ENCODE data around the gene LRP1B. TPM values are rescaled to one million over a fixed set of nuclear protein-coding genes. Genes with fewer than 3 reads are reported as not detected.

The LRP1B gene
- total RNA-seq, 1 donor from 2014 or later, result not detected

GRCh38 chr2:140489193-140489592 lies 1641.6 kb downstream of the LRP1B start:
- no peak for ATAC-seq (ENCODE audit: low read depth)
- H3K4me1 Mint-ChIP-seq, result no peaks in the 10 kb centered on the region
- intact Hi-C loops (cut with micrococcal nuclease), result no loop called here

GRCh38 chr2:140481136-140481535 lies 1649.7 kb downstream of the LRP1B start:
- no peak for TF ChIP-seq CTCF (IDR thresholded peaks at IDR 0.05)
- intact Hi-C loops (cut with micrococcal nuclease), result no loop called here
- DNase-seq (no peak), ATAC-seq (ENCODE audit: low read depth) (no peak)
- Mint-ChIP-seq H3K27ac (no peak overlapping the region), H3K4me3 (no peak overlapping the region), H3K4me1 (no peaks in the 10 kb centered on the region), H3K9me3 (no peaks in the 10 kb centered on the region), H3K36me3 (ENCODE audit: low read depth) (no peaks in the 10 kb centered on the region), H3K27me3 (no peaks in the 10 kb centered on the region)
- CTCF ChIA-PET, result no interaction called here
- POLR2A ChIA-PET, result no interaction called here

More at GRCh38 chr2:140489193-140489592, 1641.6 kb downstream of the LRP1B start:
- Mint-ChIP-seq H3K4me3 (no peak overlapping the region), H3K27ac (no peak overlapping the region), H3K9me3 (no peaks in the 10 kb centered on the region), H3K36me3 (ENCODE audit: low read depth) (no peaks in the 10 kb centered on the region), H3K27me3 (no peaks in the 10 kb centered on the region)
- DNase-seq, result no peak
- no peak for TF ChIP-seq CTCF (IDR thresholded peaks at IDR 0.05)
- ChIA-PET CTCF (no interaction called here), POLR2A (no interaction called here)

- CTCF ChIA-PET, result no interaction called here
- POLR2A ChIA-PET, result no interaction called here
- ATAC-seq (ENCODE audit: low read depth) (no peak), DNase-seq (no peak)
- no peak for TF ChIP-seq CTCF (IDR thresholded peaks at IDR 0.05)
- no peak overlapping the region for H3K27ac Mint-ChIP-seq
- no peaks in the 10 kb centered on the region for H3K4me1 Mint-ChIP-seq
- intact Hi-C loops (cut with micrococcal nuclease), result no loop called here
- H3K36me3 Mint-ChIP-seq (ENCODE audit: low read depth), result no peaks in the 10 kb centered on the region
- no peaks in the 10 kb centered on the region for H3K9me3 Mint-ChIP-seq
- H3K4me3 Mint-ChIP-seq, result no peak overlapping the region
- H3K27me3 Mint-ChIP-seq, result no peaks in the 10 kb centered on the region
These were observed 1657.0 kb downstream of the LRP1B start for GRCh38 chr2:140473851-140474250.

GRCh38 chr2:140472676-140473075 lies 1658.1 kb downstream of the LRP1B start:
- ATAC-seq (ENCODE audit: low read depth), result no peak
- ChIA-PET CTCF (no interaction called here), POLR2A (no interaction called here)
- no peaks in the 10 kb centered on the region for H3K36me3 Mint-ChIP-seq (ENCODE audit: low read depth)
- H3K4me3 Mint-ChIP-seq, result no peak overlapping the region
- intact Hi-C loops (cut with micrococcal nuclease), result no loop called here
- no peaks in the 10 kb centered on the region for H3K9me3 Mint-ChIP-seq
- no peaks in the 10 kb centered on the region for H3K27me3 Mint-ChIP-seq
- no peak for TF ChIP-seq CTCF (IDR thresholded peaks at IDR 0.05)
- no peak overlapping the region for H3K27ac Mint-ChIP-seq
- no peaks in the 10 kb centered on the region for H3K4me1 Mint-ChIP-seq
- no peak for DNase-seq

DNA sequence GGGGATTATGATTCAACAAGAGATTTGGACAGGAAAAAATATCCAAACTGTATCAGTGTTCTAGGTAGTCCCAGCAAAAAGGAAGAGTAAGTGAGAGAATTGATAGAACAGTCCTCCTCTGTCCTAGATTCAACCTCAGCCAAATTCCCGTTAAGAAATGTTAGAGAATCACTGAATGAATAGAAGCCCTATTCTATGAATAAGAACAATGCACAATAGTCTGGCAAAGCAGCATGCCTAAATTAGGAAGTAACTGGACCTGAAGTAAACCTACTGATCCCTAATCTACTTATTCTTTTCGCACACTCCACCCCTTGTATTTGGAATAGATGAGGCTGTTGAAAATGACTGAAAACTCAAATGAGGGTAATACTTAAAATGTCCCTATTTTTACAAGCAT lies 1665.5 kb downstream of the LRP1B start:
- Mint-ChIP-seq H3K27ac (no peak overlapping the region), H3K4me1 (no peaks in the 10 kb centered on the region), H3K4me3 (no peak overlapping the region), H3K9me3 (no peaks in the 10 kb centered on the region), H3K36me3 (ENCODE audit: low read depth) (no peaks in the 10 kb centered on the region), H3K27me3 (no peaks in the 10 kb centered on the region)
- no peak for ATAC-seq (ENCODE audit: low read depth)
- TF ChIP-seq CTCF (IDR thresholded peaks at IDR 0.05), result no peak
- ChIA-PET POLR2A (no interaction called here), CTCF (no interaction called here)
- intact Hi-C loops (cut with micrococcal nuclease), result no loop called here
- DNase-seq, result no peak

All from activated B cell treated with CpG ODN at 0.5 μM for 24 hours (primary cell).